HL-60/S4 treated with phorbol 12-myristate 13-acetate at 8.2 ng/mL for 4 days and 3 days (cell line): Measurements from ENCODE around the gene BRMS1L.

ENCODE experiments used
- in situ Hi-C: fragments of 300-500 bp; cut with MboI; formaldehyde crosslinking; loops from 2 replicates; pipeline ENCODE4 v1.15.0; 2022; ENCODE audit warnings: low sequenced_read_pairs

The BRMS1L gene

GRCh38 chr14:35865611-35866324 is 39.6 kb downstream of the BRMS1L start:
- in situ Hi-C loops: no loop called here

- in situ Hi-C loops: no loop called here
These were observed 40.6 kb downstream of the BRMS1L start for GRCh38 chr14:35866595-35867279.

- in situ Hi-C loops: no loop called here
These were observed 41.1 kb downstream of the BRMS1L start for GRCh38 chr14:35867280-35867629.

GRCh38 chr14:35875296-35875695 is 49.2 kb downstream of the BRMS1L start:
- in situ Hi-C loops: no loop called here

GRCh38 chr14:35877276-35877675 is 51.1 kb downstream of the BRMS1L start:
- in situ Hi-C loops: no loop called here

GRCh38 chr14:35878272-35879150 is 52.4 kb downstream of the BRMS1L start:
- in situ Hi-C loops: no loop called here

GRCh38 chr14:35879151-35879648 is 53.1 kb downstream of the BRMS1L start:
- in situ Hi-C loops: no loop called here

GRCh38 chr14:35879654-35880249 is 53.6 kb downstream of the BRMS1L start:
- in situ Hi-C loops: no loop called here

- in situ Hi-C loops: no loop called here
These were observed 55.1 kb downstream of the BRMS1L start for GRCh38 chr14:35881280-35881679.

GRCh38 chr14:35883677-35884293 is 57.6 kb downstream of the BRMS1L start:
- in situ Hi-C loops: no loop called here

GRCh38 chr14:35890308-35890707 is 64.2 kb downstream of the BRMS1L start:
- in situ Hi-C loops: no loop called here

- in situ Hi-C loops: no loop called here
These were observed 69.1 kb downstream of the BRMS1L start for GRCh38 chr14:35895256-35895655.

- in situ Hi-C loops: no loop called here
These were observed 71.5 kb downstream of the BRMS1L start for GRCh38 chr14:35897616-35898111.

GRCh38 chr14:35898217-35898775 is 72.2 kb downstream of the BRMS1L start:
- in situ Hi-C loops: no loop called here

- in situ Hi-C loops: no loop called here
These were observed 74.6 kb downstream of the BRMS1L start for GRCh38 chr14:35900741-35901140.

GRCh38 chr14:35909665-35910064 is 83.5 kb downstream of the BRMS1L start:
- in situ Hi-C loops: no loop called here

GRCh38 chr14:35910191-35910590 is 84.1 kb downstream of the BRMS1L start:
- in situ Hi-C loops: no loop called here

GRCh38 chr14:35911097-35911496 is 85.0 kb downstream of the BRMS1L start:
- in situ Hi-C loops: no loop called here

GRCh38 chr14:35915185-35915584 is 89.0 kb downstream of the BRMS1L start:
- in situ Hi-C loops: no loop called here

- in situ Hi-C loops: no loop called here
These were observed 89.6 kb downstream of the BRMS1L start for GRCh38 chr14:35915775-35916174.
